DOHH2 (cell line): ENCODE results near the gene NUDT19.
"Not testable (repeated sequence)": the region's sequence is repeated elsewhere in the genome, so short reads cannot be mapped to it uniquely, and the experiment has no call there.

Source experiments
- H3F3A ChIP-seq: fragments of 200-600 bp; sonication (generic), shearing (Covaris generic); 2 replicates; pipeline ENCODE4 v1.6.0; 2016; ENCODE audit warnings: antibody characterized with exemption, mild to moderate bottlenecking; ENCODE audit not compliant: control insufficient read depth, insufficient read depth
- H3K27ac ChIP-seq: fragments of 200-600 bp; sonication (generic); 2 replicates; pipeline ENCODE4 v1.5.1; 2014; ENCODE audit warnings: low read depth, mild to moderate bottlenecking, low read length, moderate library complexity
- H3K27me3 ChIP-seq: fragments of 200-600 bp; sonication (generic); 2 replicates; pipeline ENCODE4 v1.6.1; 2014; ENCODE audit warnings: mild to moderate bottlenecking, low read length, mixed read lengths; ENCODE audit not compliant: control insufficient read depth
- H3K36me3 ChIP-seq: fragments of 200-600 bp; sonication (generic); 2 replicates; pipeline ENCODE4 v1.6.1; 2014; ENCODE audit warnings: mild to moderate bottlenecking, low read length, moderate library complexity, mixed read lengths; ENCODE audit not compliant: control insufficient read depth
- H3K4me1 ChIP-seq: fragments of 200-600 bp; sonication (generic); 2 replicates; pipeline ENCODE4 v1.6.1; 2014; ENCODE audit warnings: mild to moderate bottlenecking, low read length, mixed read lengths; ENCODE audit not compliant: control insufficient read depth
- H3K4me2 ChIP-seq: fragments of 200-600 bp; sonication (generic); 2 replicates; pipeline ENCODE4 v1.6.0; 2014; ENCODE audit warnings: mild to moderate bottlenecking, low read length, moderate library complexity
- H3K4me3 ChIP-seq: fragments of 200-600 bp; sonication (generic); 2 replicates; pipeline ENCODE4 v1.5.1; 2014; ENCODE audit warnings: mild to moderate bottlenecking, low read length, mixed read lengths
- H3K79me2 ChIP-seq: fragments of 200-600 bp; sonication (generic); 2 replicates; pipeline ENCODE4 v1.6.1; 2014; ENCODE audit warnings: mild to moderate bottlenecking, low read length, mixed read lengths; ENCODE audit not compliant: control insufficient read depth
- H3K9me2 ChIP-seq: fragments of 200-600 bp; sonication (generic); replicated peaks from 2 replicates; pipeline ENCODE4 v1.6.1; 2014; ENCODE audit warnings: mild to moderate bottlenecking, low read length, mixed read lengths; ENCODE audit not compliant: control insufficient read depth
- H3K9me3 ChIP-seq: fragments of 200-600 bp; sonication (generic); 2 replicates; pipeline ENCODE4 v1.6.1; 2014; ENCODE audit warnings: antibody characterized with exemption, low read length, mixed read lengths; ENCODE audit not compliant: control insufficient read depth, insufficient read depth
- H4K20me1 ChIP-seq: fragments of 200-600 bp; sonication (generic); 2 replicates; pipeline ENCODE4 v1.6.0; 2014; ENCODE audit warnings: low read depth, mild to moderate bottlenecking, antibody characterized with exemption, low read length, moderate library complexity; ENCODE audit not compliant: control insufficient read depth, insufficient read depth
- EZH2phosphoT487 ChIP-seq: fragments of 200-600 bp; sonication (generic); IDR thresholded peaks from 2 replicates; pipeline ENCODE4 v1.6.1; 2017; ENCODE audit warnings: borderline replicate concordance, mild to moderate bottlenecking, antibody characterized with exemption, low read length, moderate library complexity, mixed read lengths
- TF ChIP-seq, protein P1 (sequence below): fragments of 200-600 bp; sonication (generic); IDR thresholded peaks from one replicate; pipeline ENCODE4 v1.5.1; 2014; ENCODE audit warnings: antibody characterized with exemption, mild to moderate bottlenecking, low read depth, low read length; ENCODE audit not compliant: poor library complexity, severe bottlenecking

Gene NUDT19

GRCh38 chr19:32647361-32647760, 44.3 kb upstream of the NUDT19 start:
- no peaks in the 10 kb centered on the region for H4K20me1 ChIP-seq
- TF ChIP-seq EZH2phosphoT487: no peak
- H3K27ac ChIP-seq: no peak overlapping the region

GRCh38 chr19:32649751-32650150, 41.9 kb upstream of the NUDT19 start:
- H3F3A ChIP-seq: no peaks in the 10 kb centered on the region
- H3K4me3 ChIP-seq: no peak overlapping the region
- no peaks in the 10 kb centered on the region for H4K20me1 ChIP-seq
- no peaks in the 10 kb centered on the region for H3K4me1 ChIP-seq
- no peaks in the 10 kb centered on the region for H3K79me2 ChIP-seq
- H3K27ac ChIP-seq: no peak overlapping the region
- no peaks in the 10 kb centered on the region for H3K9me3 ChIP-seq
- no peaks in the 10 kb centered on the region for H3K27me3 ChIP-seq
- peaks cover 29% of the 10 kb centered on the region for H3K36me3 ChIP-seq
- no peaks in the 10 kb centered on the region for H3K9me2 ChIP-seq
- TF ChIP-seq, protein P1, sequence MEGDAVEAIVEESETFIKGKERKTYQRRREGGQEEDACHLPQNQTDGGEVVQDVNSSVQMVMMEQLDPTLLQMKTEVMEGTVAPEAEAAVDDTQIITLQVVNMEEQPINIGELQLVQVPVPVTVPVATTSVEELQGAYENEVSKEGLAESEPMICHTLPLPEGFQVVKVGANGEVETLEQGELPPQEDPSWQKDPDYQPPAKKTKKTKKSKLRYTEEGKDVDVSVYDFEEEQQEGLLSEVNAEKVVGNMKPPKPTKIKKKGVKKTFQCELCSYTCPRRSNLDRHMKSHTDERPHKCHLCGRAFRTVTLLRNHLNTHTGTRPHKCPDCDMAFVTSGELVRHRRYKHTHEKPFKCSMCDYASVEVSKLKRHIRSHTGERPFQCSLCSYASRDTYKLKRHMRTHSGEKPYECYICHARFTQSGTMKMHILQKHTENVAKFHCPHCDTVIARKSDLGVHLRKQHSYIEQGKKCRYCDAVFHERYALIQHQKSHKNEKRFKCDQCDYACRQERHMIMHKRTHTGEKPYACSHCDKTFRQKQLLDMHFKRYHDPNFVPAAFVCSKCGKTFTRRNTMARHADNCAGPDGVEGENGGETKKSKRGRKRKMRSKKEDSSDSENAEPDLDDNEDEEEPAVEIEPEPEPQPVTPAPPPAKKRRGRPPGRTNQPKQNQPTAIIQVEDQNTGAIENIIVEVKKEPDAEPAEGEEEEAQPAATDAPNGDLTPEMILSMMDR: no peak
- no peak for TF ChIP-seq EZH2phosphoT487
- H3K4me2 ChIP-seq: no peak overlapping the region

More at GRCh38 chr19:32647361-32647760, 44.3 kb upstream of the NUDT19 start:
- Histone ChIP-seq H3K4me3 (no peak overlapping the region), H3K79me2 (no peaks in the 10 kb centered on the region), H3K9me2 (no peaks in the 10 kb centered on the region), H3F3A (no peaks in the 10 kb centered on the region), H3K4me1 (no peaks in the 10 kb centered on the region), H3K4me2 (no peak overlapping the region), H3K9me3 (no peaks in the 10 kb centered on the region), H3K27me3 (no peaks in the 10 kb centered on the region), H3K36me3 (peaks cover 39% of the 10 kb centered on the region)

DNA sequence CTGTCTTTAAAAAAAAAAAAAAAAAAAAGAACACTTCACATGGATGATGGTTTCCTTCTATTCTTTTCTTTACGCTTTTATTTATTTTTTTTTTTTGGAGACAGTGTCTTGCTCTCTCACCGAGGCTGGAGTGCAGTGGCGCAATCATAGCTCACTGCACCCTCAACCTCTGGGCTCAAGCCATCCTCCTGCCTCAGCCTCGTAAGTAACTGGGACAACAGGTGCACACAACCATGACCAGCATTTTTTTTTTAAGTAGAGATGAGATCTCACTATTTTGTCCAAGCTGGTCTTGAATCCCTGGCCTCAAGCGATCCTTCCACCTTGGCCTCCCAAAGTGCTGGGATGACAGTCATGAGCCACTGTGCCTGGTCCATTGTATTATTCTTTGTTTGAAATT, 41.0 kb upstream of the NUDT19 start:
- no peaks in the 10 kb centered on the region for H3K4me1 ChIP-seq
- no peaks in the 10 kb centered on the region for H4K20me1 ChIP-seq
- no peaks in the 10 kb centered on the region for H3F3A ChIP-seq
- H3K9me2 ChIP-seq: no peaks in the 10 kb centered on the region
- H3K79me2 ChIP-seq: 0 out of 2 replicates have a peak, but pooled peaks cover 4% of the 10 kb centered on the region
- no peaks in the 10 kb centered on the region for H3K9me3 ChIP-seq
- TF ChIP-seq, protein P1: no peak
- TF ChIP-seq EZH2phosphoT487: no peak
- no peak overlapping the region for H3K4me2 ChIP-seq
- H3K4me3 ChIP-seq: no peak overlapping the region
- H3K36me3 ChIP-seq: peaks cover 35% of the 10 kb centered on the region
- no peaks in the 10 kb centered on the region for H3K27me3 ChIP-seq
- H3K27ac ChIP-seq: no peak overlapping the region

GRCh38 chr19:32651729-32652140, 39.9 kb upstream of the NUDT19 start:
- no peaks in the 10 kb centered on the region for H4K20me1 ChIP-seq
- H3K9me3 ChIP-seq: no peaks in the 10 kb centered on the region
- no peaks in the 10 kb centered on the region for H3K9me2 ChIP-seq
- H3K36me3 ChIP-seq: peaks cover 35% of the 10 kb centered on the region
- H3K79me2 ChIP-seq: 0 out of 2 replicates have a peak, but pooled peaks cover 4% of the 10 kb centered on the region
- no peaks in the 10 kb centered on the region for H3F3A ChIP-seq
- H3K4me2 ChIP-seq: no peak overlapping the region
- no peak overlapping the region for H3K4me3 ChIP-seq
- TF ChIP-seq EZH2phosphoT487: no peak
- TF ChIP-seq, protein P1: no peak
- H3K4me1 ChIP-seq: no peaks in the 10 kb centered on the region
- H3K27ac ChIP-seq: no peak overlapping the region
- H3K27me3 ChIP-seq: no peaks in the 10 kb centered on the region

- H3K9me3 ChIP-seq, H3K79me2 ChIP-seq, H3K4me1 ChIP-seq, H3K4me3 ChIP-seq, H3K9me2 ChIP-seq, H3K27me3 ChIP-seq, H3K4me2 ChIP-seq, H3K27ac ChIP-seq, H3F3A ChIP-seq, H4K20me1 ChIP-seq: not testable (repeated sequence)
- H3K36me3 ChIP-seq: peaks cover 32% of the 10 kb centered on the region
Observed at GRCh38 chr19:32652331-32652730, 39.3 kb upstream of the NUDT19 start.
